GM13976 (cell line): ENCODE results near the gene BOK.

Experiments used
- DNase-seq: peaks from one replicate; pipeline ENCODE4 v3.0.0; 2012; ENCODE audit warnings: low spot score
- in situ Hi-C: fragments of 300-500 bp; cut with MboI; formaldehyde crosslinking; loops from one replicate; pipeline ENCODE4 v1.12.0; 2022; ENCODE audit warnings: low sequenced_read_pairs, mixed read lengths, inconsistent platforms; ENCODE audit not compliant: unreplicated experiment
- TF ChIP-seq, protein P1 (sequence below): IDR thresholded peaks from 2 replicates; pipeline ENCODE4 v1.5.1; 2012; ENCODE audit warnings: borderline replicate concordance, mild to moderate bottlenecking; ENCODE audit not compliant: insufficient read depth; ENCODE audit errors: extremely low read depth, missing control alignments, control extremely low read depth

BOK gene

GRCh38 chr2:241532733-241533601 is 25.6 kb upstream of the BOK start:
- TF ChIP-seq, protein P1, sequence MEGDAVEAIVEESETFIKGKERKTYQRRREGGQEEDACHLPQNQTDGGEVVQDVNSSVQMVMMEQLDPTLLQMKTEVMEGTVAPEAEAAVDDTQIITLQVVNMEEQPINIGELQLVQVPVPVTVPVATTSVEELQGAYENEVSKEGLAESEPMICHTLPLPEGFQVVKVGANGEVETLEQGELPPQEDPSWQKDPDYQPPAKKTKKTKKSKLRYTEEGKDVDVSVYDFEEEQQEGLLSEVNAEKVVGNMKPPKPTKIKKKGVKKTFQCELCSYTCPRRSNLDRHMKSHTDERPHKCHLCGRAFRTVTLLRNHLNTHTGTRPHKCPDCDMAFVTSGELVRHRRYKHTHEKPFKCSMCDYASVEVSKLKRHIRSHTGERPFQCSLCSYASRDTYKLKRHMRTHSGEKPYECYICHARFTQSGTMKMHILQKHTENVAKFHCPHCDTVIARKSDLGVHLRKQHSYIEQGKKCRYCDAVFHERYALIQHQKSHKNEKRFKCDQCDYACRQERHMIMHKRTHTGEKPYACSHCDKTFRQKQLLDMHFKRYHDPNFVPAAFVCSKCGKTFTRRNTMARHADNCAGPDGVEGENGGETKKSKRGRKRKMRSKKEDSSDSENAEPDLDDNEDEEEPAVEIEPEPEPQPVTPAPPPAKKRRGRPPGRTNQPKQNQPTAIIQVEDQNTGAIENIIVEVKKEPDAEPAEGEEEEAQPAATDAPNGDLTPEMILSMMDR: no peak
- in situ Hi-C loops: no loop called here
- no peak for DNase-seq

DNA sequence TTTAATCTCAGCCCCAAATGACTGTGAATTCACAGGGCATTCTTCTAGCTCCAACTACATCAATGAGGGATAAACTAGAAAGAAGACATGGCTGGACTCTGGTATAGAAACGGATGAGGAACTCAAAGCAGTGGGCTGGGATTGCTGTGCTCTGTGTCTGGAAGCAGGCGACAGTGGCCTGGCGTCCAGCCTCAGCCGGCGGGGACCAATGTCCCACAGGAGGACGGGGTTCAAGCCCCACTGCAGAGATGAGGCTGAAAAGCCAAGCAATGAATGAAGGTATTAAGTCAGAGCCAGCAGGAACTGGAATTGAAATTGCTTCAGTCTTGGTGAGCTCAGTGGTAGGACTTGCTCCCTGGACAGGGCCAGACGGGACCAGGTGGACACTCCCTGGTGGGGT is 24.3 kb upstream of the BOK start:
- TF ChIP-seq, protein P1: no peak
- in situ Hi-C loops: no loop called here
- no peak for DNase-seq

DNA sequence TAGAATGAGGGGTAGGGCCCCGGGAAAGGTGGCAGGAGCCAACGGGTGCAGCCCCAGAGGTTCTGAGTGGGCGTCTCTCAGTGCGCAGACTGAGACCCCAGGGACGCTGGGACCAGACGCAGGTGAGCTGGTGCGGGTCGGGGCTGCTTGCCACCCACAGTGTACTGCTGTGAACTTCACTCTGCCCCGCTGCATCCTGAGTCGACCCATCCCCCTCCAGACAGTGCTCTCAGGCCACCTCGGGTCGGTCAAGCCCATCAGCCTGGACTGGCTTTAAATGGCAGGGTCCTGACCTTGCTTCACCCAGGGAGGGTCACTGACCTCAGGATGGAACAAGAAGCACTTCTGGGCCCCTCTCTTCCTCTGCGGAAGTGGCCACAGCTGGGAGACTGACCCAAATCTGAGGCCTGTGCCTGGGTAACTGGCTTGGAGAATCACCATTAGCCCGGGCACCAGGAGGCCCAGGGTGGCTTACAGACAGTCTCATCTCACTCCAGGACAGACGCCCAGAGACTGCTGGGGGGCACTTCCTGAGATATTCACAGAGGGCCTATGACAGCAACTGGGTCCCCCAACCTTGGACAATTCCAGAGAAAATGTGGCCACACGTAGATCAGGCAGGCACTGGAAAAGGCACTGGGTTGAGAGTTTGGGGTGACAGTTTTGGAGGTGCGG is 23.7 kb upstream of the BOK start:
- TF ChIP-seq, protein P1: no peak
- in situ Hi-C loops: no loop called here
- no peak for DNase-seq

- in situ Hi-C loops: no loop called here
- no peak for DNase-seq
- TF ChIP-seq, protein P1: no peak
These were observed 22.5 kb upstream of the BOK start for GRCh38 chr2:241535871-241536655.

DNA sequence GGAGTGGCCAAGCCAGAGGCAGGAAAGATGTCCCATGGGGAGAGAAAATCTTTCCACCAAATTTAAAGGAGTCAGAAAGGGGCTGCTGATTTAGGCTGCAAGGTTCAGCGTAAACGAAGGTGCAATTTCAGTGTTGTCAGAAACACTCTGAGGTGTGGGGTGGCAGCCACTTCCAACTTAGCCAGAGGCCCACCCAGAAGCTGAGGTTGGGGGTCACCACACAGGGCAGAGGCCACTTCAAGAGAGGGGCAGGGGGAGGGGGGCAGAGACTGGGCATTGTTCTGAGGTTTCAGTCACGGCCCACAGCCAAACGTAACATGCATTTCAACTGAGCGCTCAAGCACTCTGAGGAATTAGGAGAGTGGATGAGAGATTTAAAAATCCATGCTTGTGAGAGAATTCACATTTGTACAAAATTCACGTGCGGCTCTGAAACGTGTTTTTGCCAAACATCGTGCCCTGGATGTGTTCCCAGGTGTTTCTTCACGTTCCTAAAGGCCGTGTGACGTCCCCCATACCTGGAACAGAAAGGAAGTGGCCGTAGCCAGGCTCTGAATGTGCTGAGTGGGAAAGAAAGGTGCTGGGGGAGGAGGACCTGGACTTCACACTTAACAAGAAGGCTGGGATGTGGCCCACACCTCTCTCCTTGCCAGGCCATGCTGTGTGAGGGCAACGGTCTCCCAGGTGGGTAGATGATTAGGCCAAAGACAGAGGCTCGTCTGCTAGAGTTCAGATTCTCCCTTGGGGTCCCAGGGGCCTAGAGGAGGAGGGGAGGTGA is 19.5 kb upstream of the BOK start:
- in situ Hi-C loops: no loop called here
- peak; percentile 31 for DNase-seq
- TF ChIP-seq, protein P1: no peak

DNA sequence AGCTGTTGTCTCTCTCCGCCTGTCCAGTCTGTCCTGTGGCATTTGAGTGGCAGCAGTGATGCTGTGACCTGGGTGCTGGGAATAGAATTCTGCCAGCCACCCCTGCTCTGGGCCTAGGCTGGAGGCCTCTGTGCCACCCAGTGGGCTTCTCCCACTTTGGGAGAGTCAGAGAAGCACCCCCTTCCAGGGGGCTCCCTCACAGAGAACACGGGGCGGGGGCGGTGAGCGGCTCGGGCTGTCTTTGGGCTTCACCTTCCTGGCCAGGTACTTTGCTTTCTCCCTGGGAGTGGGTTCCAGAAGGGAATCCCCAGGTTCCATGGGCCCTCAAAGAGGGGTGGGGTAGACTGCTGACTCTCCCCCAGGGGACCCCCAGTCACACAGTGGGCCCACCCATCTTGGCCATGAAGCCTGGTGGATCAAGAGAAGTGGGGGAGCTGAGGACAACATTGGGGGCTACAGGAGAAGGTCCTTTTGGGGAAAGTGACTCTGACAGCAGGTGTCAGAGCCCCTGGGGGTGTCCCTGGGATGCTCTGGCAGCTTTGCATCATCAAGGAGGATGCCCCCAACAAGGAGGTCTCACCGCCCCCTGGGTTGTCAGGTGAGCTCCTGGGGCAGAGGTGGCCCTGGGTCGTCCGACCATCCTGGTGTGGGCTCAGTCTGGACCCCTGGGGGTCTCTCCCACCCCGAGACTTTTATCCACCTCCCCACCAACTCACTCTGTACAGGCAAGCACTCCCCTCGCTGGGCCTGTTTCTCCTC is 18.8 kb upstream of the BOK start:
- DNase-seq: peak; percentile 34
- TF ChIP-seq, protein P1: no peak
- in situ Hi-C loops: no loop called here
